GM10248 (cell line): ENCODE measurements around the gene XIRP2.
"Not testable (repeated sequence)": the region's sequence is repeated elsewhere in the genome, so short reads cannot be mapped to it uniquely, and the experiment has no call there.

Experiments used
- CTCF ChIA-PET: fragments of 300-600 bp; sonication (Branson Sonifier 250); formaldehyde crosslinking; extraction: SDS; loops from one replicate; lab custom pipeline; 2021; ENCODE audit warnings: antibody characterized with exemption; lab: Yijun Ruan, JAX
- POLR2A ChIA-PET: fragments of 350-650 bp; sonication (Branson Sonifier 250); formaldehyde crosslinking; extraction: SDS; loops from one replicate; lab custom pipeline; 2020; ENCODE audit warnings: antibody characterized with exemption; lab: Yijun Ruan, JAX
- DNase-seq: peaks from one replicate; pipeline ENCODE4 v3.0.0; 2012; ENCODE audit errors: extremely low spot score
- TF ChIP-seq, protein P1 (sequence below): IDR thresholded peaks from 2 replicates; pipeline ENCODE4 v1.5.1; 2012; ENCODE audit warnings: mild to moderate bottlenecking, low read depth; ENCODE audit errors: extremely low read depth, missing control alignments, control extremely low read depth

The XIRP2 gene

DNA sequence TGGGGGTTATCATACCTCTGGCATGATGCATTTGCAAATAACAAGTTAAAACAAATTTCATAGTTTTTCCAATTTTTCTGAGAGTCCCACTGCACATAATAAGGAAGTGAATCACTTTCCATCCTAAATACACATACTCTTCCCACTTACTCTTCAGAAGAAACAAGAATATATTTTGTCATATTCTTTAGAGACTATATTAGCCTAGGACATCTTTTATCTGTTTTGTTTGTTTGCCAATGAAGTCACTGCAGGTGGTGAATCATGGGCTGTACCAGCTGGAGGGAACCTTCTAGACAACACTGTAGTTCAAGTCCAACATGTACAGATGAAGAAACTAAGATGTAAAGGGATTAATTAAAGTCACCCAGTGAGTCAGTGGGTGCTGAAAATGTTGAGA, 116.8 kb downstream of the XIRP2 start:
- ChIA-PET CTCF (no interaction called here), POLR2A (no interaction called here)
- TF ChIP-seq, protein P1, sequence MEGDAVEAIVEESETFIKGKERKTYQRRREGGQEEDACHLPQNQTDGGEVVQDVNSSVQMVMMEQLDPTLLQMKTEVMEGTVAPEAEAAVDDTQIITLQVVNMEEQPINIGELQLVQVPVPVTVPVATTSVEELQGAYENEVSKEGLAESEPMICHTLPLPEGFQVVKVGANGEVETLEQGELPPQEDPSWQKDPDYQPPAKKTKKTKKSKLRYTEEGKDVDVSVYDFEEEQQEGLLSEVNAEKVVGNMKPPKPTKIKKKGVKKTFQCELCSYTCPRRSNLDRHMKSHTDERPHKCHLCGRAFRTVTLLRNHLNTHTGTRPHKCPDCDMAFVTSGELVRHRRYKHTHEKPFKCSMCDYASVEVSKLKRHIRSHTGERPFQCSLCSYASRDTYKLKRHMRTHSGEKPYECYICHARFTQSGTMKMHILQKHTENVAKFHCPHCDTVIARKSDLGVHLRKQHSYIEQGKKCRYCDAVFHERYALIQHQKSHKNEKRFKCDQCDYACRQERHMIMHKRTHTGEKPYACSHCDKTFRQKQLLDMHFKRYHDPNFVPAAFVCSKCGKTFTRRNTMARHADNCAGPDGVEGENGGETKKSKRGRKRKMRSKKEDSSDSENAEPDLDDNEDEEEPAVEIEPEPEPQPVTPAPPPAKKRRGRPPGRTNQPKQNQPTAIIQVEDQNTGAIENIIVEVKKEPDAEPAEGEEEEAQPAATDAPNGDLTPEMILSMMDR, result no peak
- no peak for DNase-seq

DNA sequence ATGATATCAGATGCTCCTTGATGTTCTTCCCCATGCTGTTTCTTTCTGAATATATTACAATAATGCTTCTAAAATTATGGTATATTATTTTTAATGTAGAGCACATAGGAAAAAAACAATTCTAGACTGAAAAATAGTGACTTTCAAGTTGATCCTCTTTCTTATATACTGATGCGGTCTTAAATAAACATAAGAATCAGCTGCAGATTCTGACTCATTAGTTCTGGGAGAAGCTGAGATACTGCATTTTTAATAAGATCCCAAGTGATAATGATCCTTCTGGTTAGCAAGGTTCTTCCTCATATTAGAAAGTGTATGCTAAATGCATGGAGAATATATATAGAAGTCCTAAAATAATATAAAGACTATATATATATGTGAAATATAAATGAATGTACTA, 124.9 kb downstream of the XIRP2 start:
- TF ChIP-seq, protein P1, result no peak
- DNase-seq, result no peak
- CTCF ChIA-PET, result no interaction called here
- POLR2A ChIA-PET, result no interaction called here

DNA sequence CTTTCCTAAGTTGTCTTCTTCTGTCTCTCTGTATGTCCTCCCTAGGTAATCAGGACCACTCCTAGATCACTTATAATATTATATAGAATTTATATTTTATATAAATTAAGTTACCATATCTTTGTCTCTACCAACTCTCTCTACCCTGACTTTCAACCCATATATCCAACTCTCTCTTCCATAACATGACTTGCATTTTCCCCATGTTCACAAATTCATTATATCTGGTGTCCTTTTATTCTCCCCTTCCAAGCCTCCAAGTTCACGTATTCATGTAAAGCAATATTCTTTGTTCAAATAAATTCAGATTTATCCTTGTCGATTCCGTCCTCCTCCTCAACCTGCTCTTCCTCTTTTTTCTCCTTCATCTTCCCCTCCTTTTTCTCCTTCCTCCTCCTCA, 127.5 kb downstream of the XIRP2 start:
- DNase-seq, result no peak
- ChIA-PET CTCF (no interaction called here), POLR2A (no interaction called here)
- TF ChIP-seq, protein P1, result no peak

DNA sequence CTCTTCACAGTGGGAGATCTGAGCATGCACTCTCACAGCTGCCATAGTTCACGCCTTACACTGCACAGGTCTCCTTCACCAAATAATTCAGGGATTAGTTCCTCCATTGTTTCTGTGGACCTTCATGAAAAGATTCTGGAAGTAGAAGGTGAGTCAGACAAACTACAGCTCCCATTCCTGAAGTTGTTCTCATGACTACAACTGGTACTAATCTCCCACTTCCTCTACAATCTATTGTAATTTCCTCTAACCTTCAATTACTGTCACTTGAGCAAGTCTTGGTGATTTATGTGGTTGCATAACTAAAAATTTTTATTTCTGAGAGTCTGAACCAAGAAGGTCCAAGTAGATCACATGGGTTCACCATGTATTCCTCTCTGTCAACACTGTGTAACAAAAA, 128.7 kb downstream of the XIRP2 start:
- ChIA-PET POLR2A (no interaction called here), CTCF (no interaction called here)
- no peak for DNase-seq
- TF ChIP-seq, protein P1, result no peak

DNA sequence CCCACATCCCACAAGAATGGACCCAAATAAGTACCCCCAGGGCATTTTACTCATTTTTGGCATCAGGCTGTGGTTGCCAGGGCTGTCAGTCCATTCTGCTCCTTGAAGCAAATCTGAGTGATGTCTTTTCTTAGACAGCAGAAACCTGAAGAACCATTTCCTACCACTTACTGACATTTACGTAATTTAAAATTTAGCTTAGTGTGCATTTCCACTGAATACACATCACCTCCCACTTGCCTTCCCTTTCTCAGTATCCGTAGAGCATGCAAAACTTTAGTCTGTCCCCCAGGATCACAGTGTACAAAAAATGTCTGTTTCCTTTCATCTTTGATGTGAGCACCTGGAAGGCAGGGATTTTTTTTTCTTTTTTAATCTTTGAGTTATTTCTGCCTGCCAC, 130.3 kb downstream of the XIRP2 start:
- TF ChIP-seq, protein P1, result no peak
- DNase-seq, result no peak
- POLR2A ChIA-PET, result no interaction called here
- CTCF ChIA-PET, result interaction anchor here (1.1 kb wide), 1 partner anchor 10 kb away, joined by 3 read pairs; no protein-coding TSS in a partner anchor

DNA sequence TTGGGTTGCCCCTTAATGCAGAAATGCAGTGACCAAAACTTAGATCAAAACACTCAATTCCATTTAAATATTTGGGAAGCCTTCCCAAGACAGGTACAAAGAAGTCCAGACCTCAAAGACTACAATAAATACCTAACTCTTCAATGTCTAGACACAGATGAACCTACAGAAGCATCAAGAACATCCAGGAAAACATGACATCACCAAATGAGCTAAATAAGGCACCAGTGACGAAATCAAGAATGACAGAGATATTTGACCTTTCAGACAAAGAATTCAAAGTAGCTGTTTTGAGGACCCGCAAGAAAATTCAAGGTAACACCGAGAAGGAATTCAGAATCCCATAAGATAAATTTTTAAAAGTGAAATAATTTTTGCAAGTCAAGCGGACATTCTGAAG, 140.2 kb downstream of the XIRP2 start:
- TF ChIP-seq, protein P1, result no peak
- no peak for DNase-seq
- ChIA-PET CTCF (interaction anchor here (1.4 to 1.6 kb wide), 2 partner anchors 9 to 10 kb away, joined by 3 to 5 read pairs; no protein-coding TSS in a partner anchor), POLR2A (no interaction called here)

DNA sequence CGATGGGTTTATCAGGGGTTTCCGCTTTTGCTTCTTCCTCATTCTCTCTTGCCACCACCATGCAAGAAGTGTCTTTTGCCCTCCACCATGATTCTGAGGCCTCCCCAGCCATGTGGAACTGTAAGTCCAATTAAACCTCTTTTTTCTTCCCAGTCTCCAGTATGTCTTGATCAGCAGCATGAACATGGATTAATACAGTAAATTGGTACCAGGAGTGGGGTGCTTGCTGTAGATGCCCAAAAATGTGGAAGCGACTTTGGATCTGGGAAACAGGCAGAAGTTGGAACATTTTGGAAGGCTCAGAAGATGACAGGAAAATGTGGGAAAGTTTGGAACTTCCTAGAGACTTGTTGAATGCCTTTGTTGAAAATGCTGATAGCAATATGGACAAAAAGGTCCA, 146.7 kb downstream of the XIRP2 start:
- CTCF ChIA-PET, result not testable (repeated sequence)

More for the DNA sequence above, 146.7 kb downstream of the XIRP2 start:
- DNase-seq, POLR2A ChIA-PET: not testable (repeated sequence)
